ENCODE measurements around the gene STUB1.

STUB1 gene

DNA sequence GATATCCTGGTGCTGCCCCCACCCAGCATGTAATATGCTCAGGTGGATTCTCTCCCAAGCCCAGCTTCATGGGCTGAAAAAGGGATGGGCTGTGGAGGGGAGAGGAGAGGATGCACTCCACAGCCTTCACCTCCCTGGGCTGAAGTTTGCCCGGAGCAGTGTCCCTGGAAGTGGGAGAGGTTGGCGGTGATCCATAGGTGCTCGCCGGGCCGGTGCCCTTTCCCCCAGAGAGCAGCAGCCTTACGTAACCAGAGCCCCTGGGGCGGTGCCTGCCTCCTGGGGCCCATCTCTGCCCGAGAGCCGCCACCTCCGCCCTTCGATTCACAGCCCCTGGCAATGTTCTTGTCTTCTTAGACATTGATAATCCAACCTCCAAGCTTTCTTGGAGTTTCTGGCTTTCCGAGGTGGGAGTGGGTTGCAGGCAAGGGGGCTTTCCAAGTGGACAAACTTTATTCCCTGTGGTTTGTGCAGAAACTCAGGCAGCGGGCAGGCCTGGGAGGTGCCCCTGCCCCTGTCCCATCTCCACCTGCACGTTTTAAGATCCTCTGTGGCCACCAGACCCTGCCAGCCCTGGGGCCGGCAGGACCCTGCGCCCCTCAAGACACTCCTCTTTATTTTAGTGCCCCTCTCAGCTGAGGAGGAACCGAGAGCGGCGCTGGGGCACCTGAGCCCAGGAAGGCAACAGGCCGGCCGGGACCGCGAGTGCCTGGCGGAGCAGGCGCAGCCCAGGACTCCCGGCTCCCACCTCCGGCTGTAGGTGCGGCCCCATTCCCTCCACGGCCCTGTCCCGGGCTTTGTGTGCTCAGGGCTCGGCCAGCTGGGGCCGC is 34.1 kb upstream of the STUB1 start:
- no peak for DNase-seq

- no peak for DNase-seq
Measured at GRCh38 chr16:646679-647172, 33.5 kb upstream of the STUB1 start.

GRCh38 chr16:647173-647902 is 32.9 kb upstream of the STUB1 start:
- DNase-seq: no peak

- DNase-seq: no peak
Measured at GRCh38 chr16:648071-648780, 32.0 kb upstream of the STUB1 start.

- DNase-seq: peak; percentile 91
Measured at GRCh38 chr16:648781-649589, 31.2 kb upstream of the STUB1 start, which contains the start of gene WDR90. Gene WDR90 (plus strand): TSS chr16:649365. CDS start chr16:649417, 52 bp downstream.

- DNase-seq: peak; percentile 38
Measured at GRCh38 chr16:649631-650030, 30.6 kb upstream of the STUB1 start.

- DNase-seq: no peak
Measured at GRCh38 chr16:651844-652243, 28.4 kb upstream of the STUB1 start.

- no peak for DNase-seq
Measured at GRCh38 chr16:652454-653305, 27.5 kb upstream of the STUB1 start.

DNA sequence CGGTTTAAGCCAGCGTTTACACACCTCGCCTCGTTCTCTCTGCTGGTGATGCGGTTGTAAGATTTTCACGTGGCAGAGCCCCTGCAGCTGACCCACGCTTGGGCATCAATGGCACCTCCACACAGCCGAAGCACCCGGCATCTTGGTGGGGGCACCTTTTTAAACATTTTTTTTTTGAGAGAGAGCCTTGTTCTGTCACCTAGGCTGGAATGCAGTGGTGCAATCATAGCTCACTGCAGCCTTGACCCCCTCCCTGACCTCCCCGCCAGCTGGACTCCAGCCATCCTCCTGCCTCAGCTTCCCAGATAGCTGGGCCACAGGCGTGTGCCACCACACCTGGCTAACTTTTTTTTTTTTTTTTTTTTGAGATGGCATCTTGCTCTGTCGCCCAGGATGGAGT is 26.2 kb upstream of the STUB1 start:
- no peak for DNase-seq

DNA sequence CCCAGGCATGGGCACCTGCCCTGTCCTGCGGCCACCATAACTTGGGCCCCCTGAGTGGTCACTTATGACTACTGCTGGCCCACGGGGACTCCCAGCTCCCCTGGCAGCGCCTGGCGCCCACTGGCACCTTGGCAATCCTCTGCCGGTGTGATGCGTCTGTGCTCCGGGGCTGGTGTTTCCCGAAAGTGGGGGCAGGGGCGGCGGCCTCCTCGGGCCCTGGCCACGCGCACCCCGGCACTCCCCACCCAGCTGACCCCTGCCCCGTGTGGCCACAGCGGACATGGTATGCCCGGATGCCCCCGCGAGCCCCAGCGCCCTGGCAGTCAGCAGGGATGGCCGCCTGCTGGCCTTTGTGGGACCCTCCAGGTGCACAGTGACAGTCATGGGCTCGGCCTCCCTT is 22.7 kb upstream of the STUB1 start:
- DNase-seq: no peak

GRCh38 chr16:658679-659571 is 21.3 kb upstream of the STUB1 start:
- no peak for DNase-seq

- DNase-seq: no peak
Measured at GRCh38 chr16:659618-660017, 20.6 kb upstream of the STUB1 start.

- no peak for DNase-seq
Measured at GRCh38 chr16:660132-660458, 20.1 kb upstream of the STUB1 start.

DNA sequence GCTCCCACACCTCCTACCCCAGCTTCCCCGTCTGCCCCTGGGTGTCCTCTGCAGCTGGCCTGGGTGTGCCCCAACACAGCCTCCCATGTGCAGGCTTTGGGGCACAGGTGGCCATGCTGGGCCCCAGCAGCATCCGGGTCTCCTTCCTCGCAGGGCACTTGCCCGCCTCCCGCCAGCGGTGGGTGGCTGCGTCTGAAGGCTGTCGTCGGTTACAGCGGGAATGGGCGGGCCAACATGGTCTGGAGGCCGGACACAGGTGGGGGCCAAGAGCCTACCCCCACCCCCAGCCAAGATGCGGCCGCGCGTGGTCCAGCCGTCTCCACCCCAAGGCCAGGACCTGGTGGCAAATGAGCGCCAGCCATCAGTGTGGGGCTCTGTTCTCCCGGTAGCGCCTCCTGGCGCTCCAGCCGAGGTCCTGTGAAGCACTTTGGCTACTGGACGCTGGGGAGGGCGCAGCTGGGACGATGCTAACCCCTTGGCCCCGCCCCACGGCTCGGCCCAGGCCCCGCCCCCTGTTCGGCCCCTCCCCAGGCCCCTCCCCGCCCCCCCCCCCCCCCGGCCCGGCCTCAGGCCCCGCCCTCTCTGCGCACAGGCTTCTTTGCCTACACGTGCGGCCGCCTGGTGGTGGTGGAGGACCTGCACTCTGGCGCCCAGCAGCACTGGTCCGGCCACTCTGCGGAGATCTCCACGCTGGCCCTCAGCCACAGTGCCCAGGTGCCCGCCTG is 19.6 kb upstream of the STUB1 start:
- peak; percentile 82 for DNase-seq

DNA sequence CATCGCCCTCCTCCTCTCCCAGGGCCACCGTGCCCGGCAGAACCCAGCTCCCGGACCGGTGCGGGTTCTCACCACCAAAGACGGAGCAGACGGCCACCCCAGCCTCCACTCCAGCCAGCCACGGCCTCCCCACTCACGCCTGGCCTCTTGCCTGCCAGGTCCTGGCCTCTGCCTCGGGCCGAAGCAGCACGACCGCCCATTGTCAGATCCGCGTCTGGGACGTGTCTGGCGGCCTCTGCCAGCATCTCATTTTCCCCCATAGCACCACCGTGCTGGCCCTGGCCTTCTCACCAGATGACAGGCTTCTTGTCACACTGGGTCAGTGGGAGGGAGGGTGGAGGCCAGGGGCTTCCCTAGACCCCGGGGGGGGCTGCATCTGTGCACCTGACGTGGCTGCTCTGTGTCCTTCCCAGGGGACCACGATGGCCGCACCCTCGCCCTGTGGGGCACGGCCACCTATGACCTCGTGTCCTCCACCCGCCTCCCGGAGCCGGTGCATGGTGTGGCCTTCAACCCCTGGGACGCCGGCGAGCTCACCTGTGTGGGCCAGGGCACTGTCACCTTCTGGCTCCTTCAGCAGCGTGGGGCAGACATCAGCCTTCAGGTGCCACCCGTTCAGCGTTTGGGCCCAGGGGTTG is 18.9 kb upstream of the STUB1 start:
- no peak for DNase-seq

GRCh38 chr16:662095-662494 is 18.1 kb upstream of the STUB1 start:
- DNase-seq: no peak

DNA sequence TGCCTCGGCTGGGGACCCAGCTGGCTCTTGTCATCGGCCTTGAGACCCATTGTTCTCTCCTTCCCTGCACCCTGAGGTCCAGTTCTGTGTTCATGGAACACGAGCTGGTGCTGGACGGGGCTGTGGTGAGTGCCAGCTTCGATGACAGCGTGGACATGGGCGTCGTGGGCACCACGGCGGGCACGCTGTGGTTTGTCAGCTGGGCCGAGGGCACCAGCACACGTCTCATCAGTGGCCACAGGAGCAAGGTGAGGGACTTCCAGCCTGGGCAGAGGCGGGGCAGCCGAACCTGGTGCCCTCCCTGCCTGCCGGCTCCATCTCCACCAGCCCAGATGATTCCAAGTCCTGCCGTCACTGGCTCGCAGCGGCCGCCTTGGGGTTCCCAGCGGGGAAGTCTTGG is 17.6 kb upstream of the STUB1 start:
- DNase-seq: no peak

DNA sequence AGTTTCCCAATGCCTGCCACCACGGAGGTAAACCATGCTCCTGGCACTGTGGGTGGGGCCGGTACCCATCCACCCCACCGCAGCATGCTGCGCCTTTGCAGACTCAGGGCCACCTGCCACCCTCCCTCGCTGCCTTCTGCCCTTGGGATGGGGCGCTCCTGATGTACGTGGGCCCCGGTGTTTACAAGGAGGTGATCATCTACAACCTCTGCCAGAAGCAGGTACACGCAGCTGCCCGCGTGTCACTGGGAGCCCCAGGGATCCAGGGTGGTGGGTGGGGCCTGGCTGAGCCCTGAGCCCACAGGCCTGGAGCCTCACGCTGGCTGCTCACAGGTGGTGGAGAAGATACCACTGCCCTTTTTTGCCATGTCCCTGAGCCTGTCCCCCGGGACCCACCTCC is 13.6 kb upstream of the STUB1 start:
- no peak for DNase-seq

GRCh38 chr16:667113-667779 is 13.0 kb upstream of the STUB1 start:
- DNase-seq: no peak
